Activated CD8-positive, alpha-beta memory T cell treated with anti-CD3 and anti-CD28 coated beads for 24 hours (primary cell): ENCODE results near the gene RTBDN.

ENCODE experiments used
- DNase-seq: peaks from one replicate; pipeline ENCODE4 v3.0.0-alpha.2; 2020

RTBDN gene

DNA sequence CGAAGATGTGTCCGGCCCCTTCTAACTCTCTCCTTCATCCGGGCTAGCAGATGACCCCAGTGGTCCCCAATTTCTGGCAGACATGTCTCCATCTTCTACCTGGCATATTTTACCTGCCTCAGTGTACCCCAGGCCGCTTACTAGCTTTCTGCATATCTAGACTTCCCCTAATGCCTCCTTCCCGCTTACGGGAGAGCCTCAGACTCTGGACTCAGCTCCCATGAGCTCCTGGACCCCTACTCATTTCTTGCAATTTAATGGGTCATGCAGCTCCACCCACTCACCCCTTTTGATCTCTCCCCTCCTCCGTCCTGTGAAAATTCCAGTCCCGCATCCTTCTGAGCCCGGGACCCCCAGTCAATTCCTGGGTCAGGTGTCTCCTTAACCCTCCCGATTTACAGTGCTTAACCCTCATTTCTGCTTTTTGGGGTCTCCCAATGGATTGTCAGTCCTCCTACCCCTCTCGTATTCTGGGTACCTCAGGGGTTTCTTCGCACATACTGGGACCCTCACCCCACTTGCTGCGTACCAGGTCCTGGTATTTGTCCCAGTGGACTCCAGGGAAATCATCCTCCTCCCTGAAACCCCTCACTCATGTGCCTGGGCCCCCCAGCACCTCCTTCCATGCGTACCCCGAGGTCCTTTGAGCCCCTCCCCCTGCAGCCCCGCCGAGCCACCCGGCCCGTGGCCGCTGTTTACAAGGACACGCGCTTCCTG is 43.6 kb downstream of the RTBDN start:
- DNase-seq, result peak; percentile 69

DNA sequence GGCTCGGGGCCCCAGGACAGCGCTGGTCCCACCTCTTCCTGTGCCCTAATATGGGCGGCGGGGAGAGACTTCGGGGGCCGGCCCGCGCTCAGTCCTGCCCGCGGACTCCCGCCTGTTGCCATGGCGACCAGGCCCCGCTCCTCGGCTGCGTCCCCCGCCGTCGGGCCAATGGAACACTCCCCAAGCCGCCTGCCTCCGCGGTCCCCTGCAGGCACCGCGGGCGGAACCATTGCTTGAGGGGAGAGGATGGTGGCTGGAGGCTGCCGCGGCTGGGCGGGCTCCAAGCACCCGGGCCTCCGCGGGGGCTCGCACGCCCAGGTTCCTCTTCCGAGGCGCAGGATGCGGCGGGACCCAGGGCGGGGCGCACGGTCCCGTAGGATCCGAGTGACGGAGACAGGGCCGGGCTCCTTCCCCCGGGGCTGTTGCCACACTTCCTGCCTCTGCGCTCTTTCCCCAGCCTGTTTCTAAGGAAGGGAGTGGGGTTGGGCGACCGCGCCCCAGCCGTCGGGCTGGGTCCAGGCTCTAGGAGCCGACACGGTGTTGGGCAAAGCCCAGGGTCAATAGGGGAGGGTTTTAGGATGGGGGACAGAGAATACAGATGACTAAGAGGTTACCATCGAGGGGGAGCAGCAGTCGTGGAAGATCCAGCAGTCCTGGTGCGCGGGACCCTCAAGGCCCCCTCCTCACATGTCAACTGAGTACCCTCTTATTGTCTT is 44.3 kb downstream of the RTBDN start:
- DNase-seq, result peak; percentile 96

DNA sequence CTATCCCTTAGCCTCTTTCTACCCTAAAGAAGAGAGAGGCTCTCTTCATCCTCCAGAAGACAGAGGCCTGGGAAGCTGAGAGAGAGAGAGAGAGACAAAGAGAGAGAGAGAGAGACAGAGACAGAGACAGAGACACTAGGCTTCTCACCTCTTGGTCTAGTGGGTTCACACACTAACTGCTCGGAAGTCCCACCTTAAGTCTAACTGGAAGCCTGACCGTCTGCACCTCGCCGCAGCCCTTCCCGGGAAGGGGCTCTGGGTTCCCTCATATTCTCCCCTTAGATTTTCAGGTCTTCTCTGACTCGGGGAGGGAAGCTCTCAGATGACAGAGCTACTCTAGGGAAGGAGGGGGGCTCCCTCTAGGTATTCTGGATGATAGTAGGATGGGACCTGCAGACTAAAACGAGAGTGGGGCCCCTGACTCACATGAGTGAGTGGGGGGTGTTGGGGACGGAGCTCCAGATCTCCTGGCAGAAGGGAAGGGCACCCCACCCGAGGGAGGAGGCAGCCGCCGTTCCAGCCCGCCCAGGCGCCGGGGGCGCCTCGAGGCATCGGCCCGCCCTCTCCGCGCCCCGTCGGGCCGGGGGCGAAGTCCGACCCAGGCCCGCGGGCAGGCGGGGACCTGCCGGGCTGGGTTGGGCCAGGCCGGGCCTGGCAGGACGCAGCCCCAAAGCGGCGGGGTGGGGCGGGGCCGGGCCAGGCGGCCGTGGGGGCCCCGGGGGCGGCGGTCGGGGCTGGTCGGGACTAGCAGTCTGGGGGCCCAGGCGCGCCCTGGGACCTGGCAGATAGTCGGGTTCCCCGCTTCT is 45.1 kb downstream of the RTBDN start:
- no peak for DNase-seq

DNA sequence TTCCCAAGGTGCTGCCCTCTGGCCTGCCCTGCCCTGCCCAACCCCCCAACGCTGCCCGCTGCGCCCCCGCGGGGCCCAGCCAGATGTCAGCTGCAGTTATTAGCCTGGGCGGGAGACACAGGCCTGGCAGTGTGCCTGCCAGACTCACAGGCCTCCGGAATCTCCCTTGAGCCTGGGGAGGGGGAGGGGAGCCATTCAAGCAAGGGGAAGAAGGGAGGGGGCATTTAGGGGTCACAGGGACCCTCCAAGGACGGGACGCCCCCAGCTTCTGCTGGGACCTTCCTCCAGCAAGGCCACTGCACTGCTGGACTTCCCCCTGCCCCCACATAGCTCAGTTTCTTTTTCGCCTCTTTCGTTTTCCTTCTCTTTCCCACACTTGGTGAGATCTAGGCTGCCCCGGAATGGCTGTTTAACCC is 45.7 kb downstream of the RTBDN start:
- peak; percentile 73 for DNase-seq

DNA sequence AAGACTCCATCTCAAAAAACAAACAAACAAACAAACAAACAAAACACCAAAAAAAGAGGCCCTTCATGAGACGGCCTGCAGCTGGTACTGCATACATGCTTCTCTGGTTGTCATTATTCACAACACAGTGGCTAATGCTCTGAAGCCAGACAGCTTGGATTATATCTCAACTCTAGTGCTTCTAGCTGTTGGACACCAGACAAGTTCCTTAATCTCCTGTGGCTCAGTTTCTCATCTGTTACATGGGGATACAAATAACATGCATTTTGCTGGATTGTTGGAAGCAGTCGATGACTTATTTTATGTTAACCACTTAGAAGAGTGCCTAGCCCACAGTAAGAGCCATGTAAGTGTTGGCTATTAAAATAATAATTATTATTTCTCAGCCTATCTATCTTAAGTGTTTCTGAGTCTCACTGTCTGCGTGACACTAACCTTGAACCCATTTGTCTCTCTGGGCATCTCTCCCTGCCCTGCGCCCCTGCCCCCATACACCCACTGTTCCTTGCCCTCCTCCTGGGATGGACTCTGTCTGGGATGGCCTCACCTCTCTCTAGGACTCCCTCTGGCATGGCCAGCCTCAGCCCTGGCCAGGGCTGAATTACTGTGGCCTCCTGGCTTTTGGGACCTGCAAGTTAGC is 46.2 kb downstream of the RTBDN start:
- no peak for DNase-seq

DNA sequence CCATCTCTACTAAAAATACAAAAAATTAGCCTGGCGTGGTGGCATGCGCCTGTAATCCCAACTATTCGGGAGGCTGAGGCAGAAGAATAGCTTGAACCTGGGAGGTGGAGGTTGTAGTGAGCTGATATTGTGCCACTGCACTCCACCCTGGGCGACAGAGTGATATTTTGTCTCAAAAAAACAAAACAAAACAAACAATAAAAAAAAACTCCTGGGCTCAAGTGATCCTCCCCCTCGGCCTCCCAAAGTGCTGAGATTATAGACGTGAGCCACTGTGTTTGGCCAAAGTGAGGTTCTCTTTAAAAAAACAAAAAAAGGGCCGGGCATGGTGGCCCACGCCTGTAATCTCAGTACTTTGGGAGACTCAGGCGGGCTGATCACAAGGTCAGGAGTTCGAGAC is 46.9 kb downstream of the RTBDN start:
- DNase-seq, result no peak

DNA sequence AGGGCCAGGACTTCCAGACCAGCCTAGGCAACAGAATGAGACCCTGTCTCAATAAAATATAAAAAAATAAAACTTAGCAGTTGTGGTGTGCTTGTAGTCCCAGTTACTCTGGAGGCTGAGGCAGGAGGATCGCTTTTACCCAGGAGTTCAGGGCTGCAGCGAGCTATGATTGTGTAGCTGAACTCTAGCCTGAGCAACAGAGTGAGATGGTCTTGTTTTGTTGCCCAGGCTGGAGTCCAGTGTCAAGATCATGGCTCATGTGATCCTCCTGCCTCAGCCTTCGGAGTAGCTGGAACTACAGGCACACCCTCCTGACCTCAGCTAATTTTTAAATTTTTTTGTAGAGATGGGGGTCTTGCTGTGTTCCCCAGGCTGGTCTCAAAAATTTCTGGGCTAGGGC is 47.4 kb downstream of the RTBDN start:
- no peak for DNase-seq

DNA sequence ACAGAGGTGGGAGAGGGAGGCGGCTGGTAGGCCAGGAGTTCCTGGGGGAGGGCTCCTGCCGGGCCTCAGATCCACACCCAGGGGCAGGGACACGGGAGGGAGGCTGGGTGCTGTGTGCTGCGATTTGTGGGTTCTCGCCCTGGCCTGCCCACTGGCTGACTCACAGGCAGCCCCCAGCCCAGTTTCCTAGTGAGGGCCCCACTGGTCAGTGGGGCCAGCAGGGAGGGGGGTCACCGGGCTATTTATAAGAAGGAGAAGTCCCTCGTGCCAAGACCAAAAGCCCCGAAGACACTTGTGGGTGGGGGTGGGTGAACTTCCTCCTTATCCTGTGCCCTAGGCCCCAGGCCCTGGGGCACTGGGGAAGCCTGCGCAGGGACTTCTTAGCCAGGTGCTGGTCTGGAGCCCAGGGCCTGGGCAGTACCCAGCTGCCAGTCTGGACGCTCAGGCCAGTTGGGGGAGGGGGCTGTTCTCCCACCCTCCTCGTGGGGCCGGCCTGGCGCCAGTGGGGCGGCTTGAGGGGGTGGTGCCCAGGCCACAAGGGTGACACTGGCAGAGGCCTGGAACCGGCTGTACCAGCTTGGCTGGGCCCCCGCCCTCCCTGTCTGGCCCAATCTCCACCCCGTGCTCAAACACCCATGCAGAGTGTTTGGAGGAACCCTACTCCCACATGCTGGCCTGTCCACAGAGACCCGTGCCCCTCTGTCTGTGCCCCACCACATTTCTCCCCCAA is 48.1 kb downstream of the RTBDN start:
- DNase-seq, result peak; percentile 65

DNA sequence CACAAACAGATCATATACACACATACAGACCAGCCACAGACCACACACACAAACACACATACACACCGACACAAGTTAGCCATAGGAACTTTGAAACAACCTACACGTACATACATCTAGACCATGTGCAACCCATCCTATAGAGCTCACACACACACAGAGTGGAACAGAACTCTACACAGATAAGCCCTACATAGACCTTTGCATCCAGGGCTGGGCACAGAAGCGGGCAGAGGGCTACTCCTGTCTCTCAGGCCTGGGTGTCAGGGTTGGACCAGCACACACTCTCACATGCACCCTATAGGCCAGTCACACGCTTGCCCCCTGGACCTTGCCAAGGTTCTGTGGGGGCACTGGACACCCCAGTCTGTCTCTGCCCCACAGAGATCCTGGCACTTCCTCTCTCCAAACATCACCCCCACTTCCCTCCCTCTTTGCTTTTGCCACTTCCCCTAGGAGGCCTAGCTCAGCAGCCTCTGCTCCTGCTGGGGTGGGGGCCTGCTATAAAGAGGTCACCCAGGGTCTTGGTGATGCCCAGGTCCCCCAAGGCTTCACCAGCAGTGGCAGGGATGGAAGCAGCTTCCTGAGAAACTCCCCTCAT is 48.8 kb downstream of the RTBDN start:
- DNase-seq, result no peak

DNA sequence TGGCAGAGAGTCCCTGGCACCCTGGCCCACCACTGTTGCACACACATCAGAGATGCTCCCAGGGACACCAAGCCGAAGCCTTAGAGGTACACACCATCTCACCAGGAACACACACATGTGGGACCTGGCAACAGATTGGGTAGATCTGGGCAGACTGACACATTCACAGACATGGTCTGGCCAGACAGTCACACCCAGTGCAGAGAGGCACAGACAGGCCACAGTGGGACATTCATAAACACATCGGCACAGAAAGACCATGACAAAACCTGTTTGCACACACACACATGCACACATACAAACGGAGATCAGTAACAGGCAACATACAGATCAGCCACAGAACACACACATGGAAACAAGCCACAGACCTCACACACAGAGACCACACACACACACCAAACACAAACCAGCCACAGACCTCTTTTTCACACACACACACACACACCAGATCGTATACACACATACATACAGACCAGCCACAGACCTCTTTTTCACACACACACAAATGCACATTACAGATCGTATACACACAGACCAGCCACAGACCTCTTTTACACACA is 49.4 kb downstream of the RTBDN start:
- peak; percentile 67 for DNase-seq

DNA sequence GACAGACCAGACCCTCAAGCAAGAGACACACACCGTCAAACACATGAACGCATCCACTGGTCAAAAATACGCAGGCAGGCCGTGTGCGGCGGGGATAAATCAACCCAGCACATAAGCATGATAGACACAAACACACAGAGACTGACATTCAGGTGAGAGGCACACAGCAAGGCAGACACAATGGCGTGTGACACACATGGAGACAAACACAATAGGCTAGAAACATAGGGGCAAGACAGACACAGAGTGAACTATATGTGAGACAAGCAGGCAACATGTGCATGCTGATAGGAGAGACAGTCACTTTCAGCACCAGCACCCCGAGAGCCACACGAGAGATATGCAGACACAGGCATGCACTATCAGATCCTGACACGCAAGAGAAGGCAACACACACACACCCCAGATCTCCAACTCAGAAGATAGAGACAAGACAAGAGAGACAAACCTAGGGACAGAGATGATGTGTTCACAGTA is 49.9 kb downstream of the RTBDN start:
- no peak for DNase-seq

DNA sequence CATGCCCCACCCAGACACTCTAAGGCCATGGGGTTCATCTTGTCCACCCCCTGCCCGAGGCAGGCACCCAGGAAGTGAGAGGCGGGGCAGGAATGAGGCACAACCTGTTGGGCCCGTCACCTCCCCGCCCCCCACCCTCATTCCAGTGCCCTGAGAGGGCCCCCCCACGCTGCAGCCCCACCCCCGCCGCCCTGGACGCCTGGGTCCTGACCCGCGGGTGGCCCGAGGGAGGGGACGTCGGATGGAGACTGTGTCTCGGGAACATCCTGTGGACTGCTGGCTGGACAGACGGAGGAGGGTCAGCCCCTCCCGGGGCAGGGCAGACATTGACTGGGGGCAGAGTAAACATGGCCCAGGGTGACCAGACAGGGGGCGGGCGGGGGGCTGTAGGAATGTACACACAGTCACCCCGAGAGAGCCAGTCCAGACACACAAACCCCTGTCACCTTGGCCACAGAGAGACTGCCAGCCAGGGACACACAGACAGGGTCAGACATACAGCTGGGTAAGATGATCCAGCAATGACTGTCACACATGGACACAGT is 50.5 kb downstream of the RTBDN start:
- peak; percentile 62 for DNase-seq

DNA sequence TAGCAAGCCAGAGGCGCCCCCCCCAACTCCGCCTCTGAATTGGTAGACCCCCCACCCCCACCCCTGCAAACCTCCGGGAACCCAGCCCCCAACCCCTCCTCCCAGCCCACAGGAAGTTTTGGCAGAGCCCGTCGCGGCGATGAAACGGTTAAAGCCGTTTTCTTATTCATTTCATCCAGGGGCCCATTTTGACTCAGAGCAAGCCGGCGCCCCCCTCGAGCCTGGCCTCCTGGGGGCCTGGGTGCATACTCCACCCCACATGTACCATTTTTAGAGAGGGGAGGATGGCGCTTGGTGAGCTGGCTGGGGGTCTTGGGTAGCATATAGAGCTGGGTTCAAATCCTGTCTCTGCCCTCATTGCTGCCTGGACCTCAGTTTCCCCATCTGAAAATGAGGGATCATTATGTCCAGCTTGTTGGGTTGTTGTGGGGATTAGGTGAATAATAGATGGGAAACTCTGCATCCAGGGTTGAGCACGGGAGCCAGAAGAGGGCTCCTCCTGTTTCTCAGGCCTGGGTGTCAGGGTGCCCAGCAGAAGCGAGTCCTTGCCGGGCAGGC is 51.0 kb downstream of the RTBDN start:
- DNase-seq, result peak; percentile 83

DNA sequence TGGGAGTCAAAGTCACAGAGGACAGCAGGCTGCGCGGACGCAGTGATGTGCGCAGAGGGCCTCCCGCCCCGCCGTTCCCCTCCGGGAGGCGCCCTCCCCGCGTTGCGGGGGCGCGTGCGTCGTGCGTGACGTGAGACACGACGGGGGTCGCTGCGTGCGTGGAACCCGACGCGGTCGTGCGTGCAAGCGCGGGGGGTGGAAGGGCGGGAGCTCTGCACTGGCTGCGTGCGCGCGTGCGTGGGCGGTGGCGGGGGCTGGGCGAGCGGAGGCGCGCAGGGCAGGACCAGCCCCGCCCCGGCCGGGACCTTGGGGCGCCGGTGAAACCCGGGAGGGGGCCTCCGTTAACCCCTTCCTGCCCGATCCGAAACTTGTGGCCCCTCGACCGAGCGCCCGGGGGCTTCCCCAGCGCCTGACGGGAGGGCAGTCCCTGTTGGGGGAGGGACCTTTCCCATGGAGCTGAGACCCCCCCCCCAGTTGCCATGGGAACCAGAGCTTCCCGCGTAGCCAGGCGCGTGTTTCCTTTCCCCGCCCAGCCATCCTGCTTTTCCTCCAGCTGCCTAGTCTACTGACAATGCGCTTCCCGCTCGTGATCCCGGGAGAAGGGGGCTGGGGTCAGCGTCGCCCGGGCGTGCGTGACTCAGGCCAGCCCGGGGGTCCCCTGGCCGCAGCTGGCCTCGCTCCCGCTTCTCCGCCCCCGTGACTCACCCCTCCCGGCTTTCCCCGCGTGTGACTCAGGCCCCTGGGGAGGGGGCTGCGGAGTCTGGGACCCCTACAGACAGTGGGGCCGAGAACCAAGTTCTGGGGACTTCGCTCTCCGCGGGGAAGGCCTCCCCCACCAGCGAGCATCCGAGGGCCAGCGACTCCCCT is 51.7 kb downstream of the RTBDN start:
- DNase-seq, result peak; percentile 96

DNA sequence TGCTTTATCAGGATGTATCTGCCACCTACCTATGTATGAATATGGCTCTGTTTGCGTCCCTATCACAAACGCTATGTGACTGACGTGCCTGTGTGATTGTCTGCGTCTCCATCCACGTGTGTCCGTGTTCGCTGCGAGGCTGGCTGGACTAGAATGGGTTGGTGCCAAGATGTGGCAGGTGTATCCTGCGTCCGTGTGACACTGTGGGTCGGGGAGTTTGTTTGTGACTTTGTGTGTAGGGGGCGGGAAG is 52.3 kb downstream of the RTBDN start:
- DNase-seq, result no peak

DNA sequence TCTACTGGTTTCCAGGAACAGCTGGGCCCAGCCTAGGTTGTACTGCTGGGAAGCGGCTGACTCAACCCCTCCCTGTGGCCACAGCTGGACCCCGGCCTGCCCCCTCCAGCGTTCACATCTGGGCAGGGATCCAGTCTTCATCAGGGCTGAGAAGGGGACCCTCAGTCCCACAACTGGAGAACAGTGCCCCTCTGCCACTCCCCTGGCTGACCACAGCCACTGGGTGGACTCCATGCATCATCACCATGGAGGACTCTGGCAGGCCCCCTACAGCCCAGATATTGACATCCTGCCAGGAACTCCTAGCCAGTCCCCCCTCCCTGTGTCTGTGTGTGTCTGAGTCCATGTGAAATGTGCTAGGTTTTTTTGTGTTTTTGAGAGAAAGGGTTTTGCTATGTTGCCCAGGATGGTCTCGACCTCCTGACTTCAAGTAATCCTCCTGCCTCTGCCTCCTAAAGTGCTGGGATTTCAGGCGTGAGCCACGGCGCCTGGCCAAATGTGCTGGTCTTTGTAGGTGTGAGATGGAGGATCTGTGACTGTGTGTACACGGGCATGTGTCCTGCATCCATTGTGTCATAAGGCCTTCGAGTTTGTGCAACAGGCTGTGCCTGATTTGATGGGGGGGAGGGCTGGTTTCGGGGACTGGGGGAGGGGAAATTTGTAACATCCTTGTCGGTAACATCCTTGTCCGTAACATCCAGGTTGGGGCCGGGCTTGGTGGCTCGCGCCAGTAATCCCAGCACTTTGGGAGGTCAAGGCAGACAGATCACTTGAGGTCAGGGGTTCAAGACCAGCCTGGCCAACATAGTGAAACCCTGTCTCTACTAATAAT is 55.0 kb downstream of the RTBDN start:
- DNase-seq, result no peak

DNA sequence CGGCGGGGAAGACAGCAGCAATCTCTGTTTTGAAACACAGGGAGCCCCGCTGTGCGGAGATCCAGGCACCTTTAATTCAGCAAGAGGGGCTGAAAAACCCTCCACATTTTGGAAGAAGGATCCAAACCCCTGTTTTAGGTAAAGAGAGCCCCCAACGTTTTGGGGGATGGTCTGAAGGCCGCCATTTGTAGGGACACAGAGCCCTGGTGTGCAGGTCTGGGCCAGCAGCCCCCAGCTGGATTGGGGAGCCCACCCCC is 55.5 kb downstream of the RTBDN start:
- no peak for DNase-seq

DNA sequence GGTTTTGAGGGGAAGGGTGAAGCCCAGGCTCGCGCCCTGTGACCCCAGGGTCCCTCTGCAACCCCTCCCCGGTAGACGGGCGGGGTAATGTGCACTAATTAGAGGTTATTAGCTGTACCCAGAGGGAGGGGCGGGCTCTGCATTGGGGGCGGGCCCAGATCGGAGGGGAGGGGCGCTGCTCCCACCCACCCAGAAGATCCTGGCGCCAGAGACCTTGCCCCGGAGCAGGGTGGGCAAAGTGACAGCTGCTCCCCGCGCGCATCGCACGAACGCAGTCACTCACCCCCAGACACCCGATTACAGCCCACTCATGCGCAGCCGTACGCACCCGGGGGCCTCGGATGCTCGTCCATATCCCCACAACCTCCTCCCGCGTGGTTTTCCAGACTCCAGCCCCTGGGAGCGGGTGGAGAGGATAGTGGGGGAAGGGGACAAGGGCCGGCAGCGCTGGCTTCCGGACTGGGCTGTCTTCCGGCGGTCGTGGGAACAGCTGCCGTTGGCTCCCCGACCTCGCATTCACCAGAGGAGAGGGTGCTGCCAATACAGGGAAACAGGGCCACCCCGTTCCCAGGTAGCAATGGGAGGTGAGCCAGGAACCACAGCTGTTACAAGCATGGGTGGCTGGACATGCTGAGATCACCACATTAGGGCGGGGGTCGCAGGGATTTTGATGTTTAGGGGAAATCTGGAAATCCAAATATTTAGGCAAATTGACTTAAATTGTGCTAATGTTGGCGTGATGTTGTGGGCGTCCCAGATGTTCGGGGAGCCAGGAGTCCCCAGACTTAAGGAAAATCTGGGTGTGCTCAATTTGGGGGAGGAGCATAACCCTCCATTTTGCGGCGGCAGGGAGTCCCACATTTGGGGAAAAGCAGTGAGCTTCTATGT is 56.1 kb downstream of the RTBDN start:
- DNase-seq, result peak; percentile 81
